Epidermal melanocyte (primary cell): ENCODE measurements around the gene VAV2.

Experiments used
- DNase-seq: peaks from one replicate; pipeline ENCODE4 v3.0.0; 2011; ENCODE audit warnings: low spot score; ENCODE audit not compliant: insufficient read length

The VAV2 gene

GRCh38 chr9:133822430-133823065 lies 169.6 kb downstream of the VAV2 start:
- no peak for DNase-seq

GRCh38 chr9:133821601-133822429 lies 170.3 kb downstream of the VAV2 start:
- no peak for DNase-seq

GRCh38 chr9:133819923-133820322 lies 172.2 kb downstream of the VAV2 start:
- no peak for DNase-seq

DNA sequence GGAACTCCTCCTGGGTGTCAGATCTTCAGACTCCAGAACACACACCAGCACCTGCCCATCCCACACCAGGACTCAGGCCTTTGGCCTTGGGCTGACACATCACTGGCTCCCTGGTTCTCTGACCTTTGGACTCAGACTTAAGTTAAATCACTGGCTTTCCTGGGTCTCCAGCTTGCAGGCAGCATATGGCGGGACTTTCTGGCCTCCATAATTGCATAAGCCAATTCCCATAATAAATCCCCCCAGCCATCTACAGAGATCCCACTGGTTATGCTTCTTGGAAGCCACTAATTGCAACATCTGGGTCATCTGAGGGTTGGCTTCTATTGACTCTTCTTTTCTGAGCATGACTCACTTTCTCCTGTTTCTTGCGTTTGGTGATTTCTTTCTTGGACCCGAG lies 173.7 kb downstream of the VAV2 start:
- no peak for DNase-seq

DNA sequence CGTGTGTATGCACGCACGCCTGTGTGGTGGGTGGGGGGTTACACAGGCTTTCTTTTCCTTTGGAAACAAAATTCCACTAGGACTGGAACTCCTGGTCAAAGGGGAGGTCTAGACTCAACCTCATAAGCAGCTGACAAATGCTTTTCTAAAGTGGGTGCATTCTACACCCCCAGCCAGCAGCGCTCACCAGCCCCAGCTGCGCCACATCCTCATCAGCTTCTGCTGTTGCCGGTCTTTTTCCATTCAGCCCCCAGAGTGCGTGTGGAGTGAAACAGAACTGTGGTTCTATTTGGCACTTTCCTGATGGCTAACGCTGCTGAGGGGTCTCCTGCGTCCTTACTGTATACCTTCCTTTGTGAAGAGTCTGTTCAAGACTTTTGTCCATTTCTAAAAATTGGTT lies 176.3 kb downstream of the VAV2 start:
- no peak for DNase-seq

DNA sequence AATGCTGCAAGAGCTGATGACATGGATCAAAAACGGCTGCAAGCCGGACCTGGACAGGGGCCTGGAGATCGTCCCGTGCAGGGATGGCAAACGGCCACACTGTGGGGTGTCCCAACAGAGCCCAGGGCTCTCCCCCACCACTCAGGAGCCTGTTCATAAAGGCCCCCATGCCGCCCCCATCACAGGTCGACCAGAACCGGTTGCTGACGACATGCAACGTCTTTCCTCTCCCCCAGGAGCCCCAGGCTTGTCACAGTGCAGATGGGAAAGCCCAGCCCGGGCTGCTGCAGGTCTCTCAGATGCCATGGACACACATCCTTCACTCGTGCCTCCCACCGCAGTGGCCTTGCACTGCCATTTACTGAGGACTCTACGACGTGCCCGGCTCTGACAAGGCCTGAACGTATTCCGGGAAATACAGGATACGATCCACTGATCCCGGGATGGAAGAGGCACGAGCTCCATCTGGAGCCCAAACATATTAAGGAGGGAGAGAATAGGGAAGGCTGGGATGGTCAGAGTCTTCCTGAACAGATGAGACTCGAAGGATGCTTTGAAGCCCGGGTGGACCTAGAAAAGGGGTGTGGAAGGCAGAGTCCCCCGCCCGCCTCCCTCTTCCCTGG lies 177.4 kb downstream of the VAV2 start:
- DNase-seq = no peak

GRCh38 chr9:133813749-133814585 lies 178.2 kb downstream of the VAV2 start:
- DNase-seq = no peak

DNA sequence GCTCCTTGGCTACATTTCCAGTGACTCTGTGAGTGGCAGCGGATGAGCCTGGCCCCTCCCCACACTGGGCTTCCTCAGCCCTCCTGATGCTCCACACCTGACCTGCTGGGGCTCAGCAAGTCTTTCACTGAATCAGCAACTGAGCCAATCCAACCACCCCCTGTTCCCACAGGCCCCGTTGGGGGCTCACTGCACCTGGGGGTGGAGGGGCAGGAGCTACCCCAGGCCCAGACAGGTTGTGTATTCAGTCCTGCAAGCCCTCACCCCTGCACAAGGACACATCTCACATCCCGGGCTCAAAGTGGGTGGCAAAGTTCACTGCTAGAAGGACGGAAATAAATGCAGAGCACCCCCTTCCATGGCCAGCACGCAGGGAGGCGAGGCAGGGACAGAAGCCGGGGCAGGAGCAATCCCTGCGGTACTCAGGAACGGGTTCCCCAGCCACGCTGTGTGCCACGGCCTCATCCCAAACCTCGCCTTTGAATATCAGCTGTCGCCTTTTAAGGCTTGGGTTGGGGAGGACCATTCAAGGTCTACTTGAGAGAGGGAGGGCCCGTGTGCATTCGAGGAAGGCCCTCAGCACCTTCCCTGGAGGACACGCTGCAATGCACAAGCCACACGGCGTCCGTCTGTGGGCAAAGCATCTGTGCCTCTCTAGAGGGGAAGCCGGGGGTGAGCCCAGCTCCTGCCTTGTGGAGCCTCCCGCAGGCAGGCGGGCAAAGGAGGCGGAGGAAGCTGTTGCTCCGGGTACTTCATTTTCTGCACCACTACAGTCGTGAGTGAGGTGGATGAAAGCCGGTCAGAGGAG lies 179.0 kb downstream of the VAV2 start:
- DNase-seq = no peak

GRCh38 chr9:133812077-133812868 lies 179.9 kb downstream of the VAV2 start:
- DNase-seq = no peak

DNA sequence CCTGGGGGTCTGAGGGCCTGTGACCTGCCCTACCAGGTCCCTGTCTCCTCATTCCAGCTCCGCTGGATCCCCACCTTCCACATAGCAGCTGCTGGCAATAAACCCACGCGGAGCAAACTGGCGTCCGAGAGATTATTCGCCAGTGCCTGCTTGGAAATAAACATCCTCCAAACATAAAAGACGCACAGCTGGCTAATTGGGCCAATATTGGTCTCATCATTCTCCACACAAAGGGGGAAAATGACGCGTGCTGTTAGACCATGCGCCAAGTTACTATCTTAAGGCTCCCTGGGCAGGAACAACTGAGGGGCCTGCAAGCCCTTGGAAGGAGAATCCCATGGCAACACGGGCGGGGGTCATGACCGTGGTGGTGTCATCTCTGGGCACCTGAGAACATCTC lies 180.7 kb downstream of the VAV2 start:
- no peak for DNase-seq

GRCh38 chr9:133810556-133811195 lies 181.4 kb downstream of the VAV2 start:
- DNase-seq = no peak

DNA sequence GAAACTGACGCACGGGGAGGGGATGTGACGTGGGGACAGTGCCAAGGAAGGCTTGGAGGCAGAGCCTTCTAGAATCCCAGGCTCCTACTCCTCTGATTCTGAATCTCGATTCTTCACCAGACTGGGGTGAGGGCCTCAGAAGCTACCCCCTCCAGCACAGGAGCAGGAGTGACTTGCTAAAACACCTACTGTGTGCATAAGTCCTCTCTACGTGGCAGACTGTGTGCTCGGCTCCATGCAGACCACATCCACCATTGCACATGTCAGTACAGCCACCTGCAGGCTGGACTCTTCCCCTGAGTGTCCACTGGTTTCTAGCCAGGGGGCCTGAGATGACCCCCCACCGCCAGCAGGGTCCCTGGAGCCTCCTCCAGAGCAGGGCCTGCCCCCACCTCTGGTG lies 182.8 kb downstream of the VAV2 start:
- no peak for DNase-seq

DNA sequence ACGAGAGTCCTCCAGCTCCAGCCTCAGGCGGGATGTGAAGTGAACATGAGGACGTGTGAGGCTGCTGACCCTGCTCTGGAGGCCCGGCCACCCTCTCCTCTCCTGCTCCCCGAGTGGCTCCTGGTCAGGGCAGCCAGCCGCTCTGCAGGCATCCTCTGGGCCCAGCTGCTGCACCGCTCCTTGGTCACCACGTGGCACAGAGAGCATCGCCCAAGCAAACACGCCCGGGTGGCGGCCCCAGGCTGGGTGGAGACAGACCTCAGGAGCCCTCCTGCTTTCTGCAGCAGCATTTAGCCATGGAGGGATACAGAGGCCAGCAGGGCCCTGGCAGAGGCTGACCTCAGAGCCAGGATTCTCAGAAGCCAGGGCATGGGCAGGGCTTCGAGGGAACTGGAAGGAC lies 184.3 kb downstream of the VAV2 start:
- DNase-seq = no peak

- no peak for DNase-seq
Observed at GRCh38 chr9:133807037-133807436, 185.1 kb downstream of the VAV2 start.

GRCh38 chr9:133806623-133807010 lies 185.5 kb downstream of the VAV2 start:
- DNase-seq = no peak

DNA sequence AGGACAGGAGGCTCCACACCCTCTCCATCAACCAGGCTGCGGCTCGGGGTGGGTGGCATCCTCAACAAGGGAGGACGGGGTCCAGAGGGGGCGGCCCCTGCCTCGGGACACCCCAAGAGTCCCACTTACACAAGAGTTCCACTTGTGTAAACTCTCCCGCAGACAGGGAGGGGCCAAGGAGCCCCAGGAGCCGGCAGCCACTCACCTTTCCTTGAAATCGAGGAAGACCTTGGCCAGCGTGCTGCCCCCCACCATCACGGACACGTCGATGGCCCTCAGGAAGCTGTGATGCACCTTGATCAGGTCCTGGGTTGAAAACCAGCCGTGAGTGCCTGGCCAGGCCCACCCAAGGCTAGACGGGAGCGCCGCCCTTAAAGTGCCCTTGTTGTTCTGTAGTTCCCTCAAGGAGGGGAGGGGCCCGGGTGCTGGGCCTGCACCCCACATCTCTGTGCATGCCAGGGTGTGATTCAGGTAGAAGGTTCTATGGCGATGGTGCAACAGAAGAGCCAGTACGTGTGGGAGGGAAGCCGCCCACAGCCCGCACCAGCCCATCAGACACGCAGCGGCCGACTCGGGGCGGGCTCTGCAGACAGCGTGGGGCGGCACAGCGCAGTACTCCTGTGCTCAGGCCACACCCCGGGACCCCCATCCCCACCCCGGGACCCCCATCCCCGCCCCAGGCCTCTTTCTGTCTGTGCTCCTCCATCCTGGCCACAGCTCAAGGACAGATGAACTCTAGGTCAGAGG lies 186.1 kb downstream of the VAV2 start:
- no peak for DNase-seq

DNA sequence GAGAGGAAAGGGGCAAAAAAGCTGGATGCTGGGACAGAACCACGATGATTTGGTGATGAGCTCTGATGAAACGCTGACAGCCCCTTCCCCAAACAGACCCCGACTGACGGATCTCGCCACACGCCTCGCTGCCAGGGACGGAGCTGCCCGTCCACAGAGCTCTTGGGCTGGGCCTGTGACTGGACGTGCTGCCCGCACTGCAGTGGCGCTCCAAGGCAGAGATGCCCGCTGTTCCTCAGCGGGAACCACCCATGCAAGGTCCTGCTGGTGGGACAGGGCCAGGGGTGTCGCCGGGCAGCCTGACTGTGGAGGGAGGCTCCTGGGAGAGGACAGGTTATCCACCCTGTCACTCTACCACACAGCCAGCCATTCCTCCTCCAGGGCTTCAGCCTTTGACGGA lies 187.9 kb downstream of the VAV2 start:
- DNase-seq = no peak

DNA sequence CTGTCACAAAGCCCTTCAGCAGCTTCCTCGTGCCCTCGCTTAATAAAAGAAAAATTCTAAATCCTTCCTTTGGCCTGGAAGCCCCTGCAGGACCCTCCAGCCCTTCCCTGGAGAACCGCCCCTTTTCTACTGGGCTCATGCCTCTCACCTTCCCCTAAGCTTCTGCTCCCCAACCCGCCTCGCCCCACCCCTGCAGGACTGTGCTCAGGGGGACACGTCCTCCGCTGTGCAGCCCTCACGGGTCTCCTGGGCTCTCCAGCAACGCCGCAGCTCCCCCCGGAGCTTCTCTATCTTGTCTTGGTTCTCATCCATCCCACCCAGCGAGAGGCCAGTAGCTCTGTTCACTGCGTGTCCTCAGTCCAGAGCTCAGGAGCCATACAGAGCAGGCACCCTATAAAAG lies 188.4 kb downstream of the VAV2 start:
- DNase-seq = no peak

DNA sequence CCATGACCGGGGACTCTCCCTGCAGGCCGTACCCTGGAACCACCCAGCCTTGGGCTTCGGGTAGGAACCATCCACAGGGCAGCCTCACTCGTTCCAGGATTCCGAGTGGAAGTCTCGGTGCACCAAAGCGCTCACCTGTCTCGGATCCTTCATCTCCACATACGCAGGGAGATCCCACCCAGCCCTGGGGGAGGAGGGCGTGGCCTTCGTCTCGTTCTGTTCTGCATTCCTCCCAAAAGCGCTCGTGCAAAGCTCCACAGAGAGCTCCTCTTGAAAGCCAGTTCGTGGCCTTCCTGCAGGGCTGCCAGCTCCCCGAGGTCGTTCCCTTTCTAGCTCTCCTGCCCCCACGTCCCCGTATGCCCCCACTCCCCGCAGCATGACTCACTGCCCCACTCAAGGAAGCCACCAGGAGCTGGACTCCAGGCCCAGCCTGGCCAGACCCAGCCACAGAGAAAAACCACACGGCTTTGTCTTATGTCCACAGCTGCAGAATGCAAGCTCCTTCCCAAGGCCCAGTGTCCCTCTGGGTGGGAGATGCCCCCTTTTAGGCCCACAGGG lies 189.0 kb downstream of the VAV2 start:
- DNase-seq = no peak
